H9 (cell line): ENCODE results near the gene IBA57. TPM values are rescaled to one million over a fixed set of nuclear protein-coding genes. Genes with fewer than 3 reads are reported as not detected.

Source experiments
- DNase-seq: peaks from one replicate; pipeline ENCODE4 v3.0.0-alpha.2; 2017
- H2AFZ ChIP-seq: one replicate; pipeline ENCODE4 v1.6.1; 2013; ENCODE audit warnings: mild to moderate bottlenecking, low read length, control low read depth, moderate library complexity
- H2AK5ac ChIP-seq: 2 replicates; pipeline ENCODE4 v1.6.1; 2013; ENCODE audit warnings: low read length, control low read depth, mixed read lengths; ENCODE audit not compliant: insufficient read length
- H2BK120ac ChIP-seq: one replicate; pipeline ENCODE4 v1.6.1; 2013; ENCODE audit warnings: low read depth, mild to moderate bottlenecking, low read length, control low read depth, inconsistent platforms; ENCODE audit not compliant: poor library complexity, severe bottlenecking
- H2BK12ac ChIP-seq: 2 replicates; pipeline ENCODE4 v1.6.1; 2013; ENCODE audit warnings: low read length, control low read depth, mixed read lengths, low read depth; ENCODE audit not compliant: insufficient read length
- H2BK15ac ChIP-seq: 2 replicates; pipeline ENCODE4 v1.6.1; 2013; ENCODE audit warnings: low read depth, low read length, control low read depth
- H2BK20ac ChIP-seq: one replicate; pipeline ENCODE4 v1.6.1; 2013; ENCODE audit warnings: low read depth, mild to moderate bottlenecking, low read length, control low read depth, inconsistent platforms; ENCODE audit not compliant: poor library complexity, severe bottlenecking
- H2BK5ac ChIP-seq: 2 replicates; pipeline ENCODE4 v1.6.1; 2013; ENCODE audit warnings: low read length, control low read depth, mixed read lengths; ENCODE audit not compliant: insufficient read length
- H3K14ac ChIP-seq: 2 replicates; pipeline ENCODE4 v1.6.1; 2013; ENCODE audit warnings: low read length, control low read depth; ENCODE audit not compliant: insufficient read depth
- H3K18ac ChIP-seq: 2 replicates; pipeline ENCODE4 v1.6.1; 2013; ENCODE audit warnings: low read depth, mild to moderate bottlenecking, mixed read lengths, low read length, control low read depth; ENCODE audit not compliant: insufficient read length
- H3K23ac ChIP-seq: 2 replicates; pipeline ENCODE4 v1.6.1; 2013; ENCODE audit warnings: low read length, control low read depth, mixed read lengths, low read depth; ENCODE audit not compliant: insufficient read length
- H3K23me2 ChIP-seq: 2 replicates; pipeline ENCODE4 v1.6.1; 2013; ENCODE audit warnings: low read depth, mild to moderate bottlenecking, mixed read lengths, low read length, control low read depth; ENCODE audit not compliant: insufficient read length, poor library complexity, severe bottlenecking
- H3K27ac ChIP-seq: 2 replicates; pipeline ENCODE4 v1.5.1; 2013; ENCODE audit warnings: low read length, control low read depth, mixed read lengths, low read depth; ENCODE audit not compliant: insufficient read length
- H3K27me3 ChIP-seq: 2 replicates; pipeline ENCODE4 v1.6.1; 2013; ENCODE audit warnings: low read length, control low read depth, inconsistent platforms; ENCODE audit not compliant: insufficient read depth
- H3K4ac ChIP-seq: 2 replicates; pipeline ENCODE4 v1.6.1; 2013; ENCODE audit warnings: low read depth, mild to moderate bottlenecking, control low read depth, inconsistent platforms, low read length, moderate library complexity
- H3K4me1 ChIP-seq: 2 replicates; pipeline ENCODE4 v1.6.1; 2013; ENCODE audit warnings: low read length, control low read depth, inconsistent platforms; ENCODE audit not compliant: insufficient read depth
- H3K4me2 ChIP-seq: 2 replicates; pipeline ENCODE4 v1.6.1; 2013; ENCODE audit warnings: low read length, control low read depth, mixed read lengths; ENCODE audit not compliant: insufficient read length, insufficient read depth
- H3K56ac ChIP-seq: 2 replicates; pipeline ENCODE4 v1.6.1; 2013; ENCODE audit warnings: low read depth, mild to moderate bottlenecking, mixed read lengths, low read length, control low read depth; ENCODE audit not compliant: insufficient read length
- H3K79me1 ChIP-seq: 2 replicates; pipeline ENCODE4 v1.6.1; 2013; ENCODE audit warnings: low read depth, mild to moderate bottlenecking, moderate library complexity, low read length, control low read depth, inconsistent platforms; ENCODE audit not compliant: insufficient read depth, poor library complexity, severe bottlenecking
- H3K79me2 ChIP-seq: 2 replicates; pipeline ENCODE4 v1.6.1; 2013; ENCODE audit warnings: low read length, control low read depth, inconsistent platforms; ENCODE audit not compliant: insufficient read depth
- H3K9ac ChIP-seq: 2 replicates; pipeline ENCODE4 v1.6.1; 2013; ENCODE audit warnings: low read length, control low read depth, mixed read lengths; ENCODE audit not compliant: insufficient read length; ENCODE audit errors: extremely low read depth
- H3K9me3 ChIP-seq: one replicate; pipeline ENCODE4 v1.6.1; 2013; ENCODE audit warnings: low read depth, low read length, inconsistent platforms; ENCODE audit not compliant: control insufficient read depth
- H3T11ph ChIP-seq: one replicate; pipeline ENCODE4 v1.6.1; 2013; ENCODE audit warnings: mild to moderate bottlenecking, low read length, control low read depth, inconsistent platforms
- H4K20me1 ChIP-seq: one replicate; pipeline ENCODE4 v1.6.1; 2013; ENCODE audit not compliant: control insufficient read depth, insufficient read length, insufficient read depth
- H4K5ac ChIP-seq: 2 replicates; pipeline ENCODE4 v1.6.1; 2013; ENCODE audit warnings: low read depth, mild to moderate bottlenecking, mixed read lengths, low read length, control low read depth; ENCODE audit not compliant: insufficient read length
- H4K8ac ChIP-seq: replicated peaks from 2 replicates; pipeline ENCODE4 v1.6.1; 2013; ENCODE audit warnings: low read length, control low read depth, mixed read lengths, low read depth; ENCODE audit not compliant: insufficient read length
- H4K91ac ChIP-seq: 2 replicates; pipeline ENCODE4 v1.6.1; 2013; ENCODE audit warnings: low read depth, mild to moderate bottlenecking, moderate library complexity, mixed read lengths, low read length, control low read depth; ENCODE audit not compliant: insufficient read length
- H3K27ac Mint-ChIP-seq, 3 experiments: 2 replicates in 2 of 3; 3 replicates in 1 of 3; pipeline ENCODE4 v1.8.0; 2020 to 2021; ENCODE audit warnings: mixed read lengths in 3 of 3, mild to moderate bottlenecking in 1 of 3, moderate library complexity in 1 of 3
- H3K27me3 Mint-ChIP-seq: 2 replicates; pipeline ENCODE4 v1.8.0; 2021; ENCODE audit warnings: low read depth, mild to moderate bottlenecking, moderate library complexity, mixed read lengths
- H3K36me3 Mint-ChIP-seq, 3 experiments: 2 replicates in 2 of 3; 3 replicates in 1 of 3; pipeline ENCODE4 v1.8.0; 2020 to 2021; ENCODE audit warnings: low read depth in 3 of 3, mixed read lengths in 3 of 3; ENCODE audit not compliant: insufficient read depth in 1 of 3
- H3K4me1 Mint-ChIP-seq, 2 experiments: 2 replicates each; pipeline ENCODE4 v1.8.0; 2020; ENCODE audit warnings: mixed read lengths in 2 of 2
- H3K4me3 Mint-ChIP-seq, 2 experiments: 2 replicates in 1 of 2; 3 replicates in 1 of 2; pipeline ENCODE4 v1.8.0; 2020 to 2021; ENCODE audit warnings: mild to moderate bottlenecking in 2 of 2, mixed read lengths in 2 of 2, moderate library complexity in 1 of 2
- H3K9me3 Mint-ChIP-seq, 2 experiments: 2 replicates in 1 of 2; 3 replicates in 1 of 2; pipeline ENCODE4 v1.8.0; 2020; ENCODE audit warnings: mild to moderate bottlenecking in 2 of 2, mixed read lengths in 2 of 2, moderate library complexity in 1 of 2
- CTCF ChIP-seq: fragments of 200-600 bp; sonication (generic); conservative IDR thresholded peaks from 3 replicates; pipeline ENCODE4 v1.8.0; 2021; ENCODE audit warnings: antibody characterized with exemption, mild to moderate bottlenecking
- WGBS: extraction: QIAGEN DNeasy Blood & Tissue Kit; methylation state at CpG from one replicate; pipeline ENCODE4 v1.1.7; 2013; ENCODE audit warnings: missing lambda C conversion rate, low lambda C conversion rate, mixed read lengths; ENCODE audit not compliant: insufficient read length; ENCODE audit errors: extremely low coverage; 5-methylcytosine and 5-hydroxymethylcytosine counted together
- total RNA-seq: library from RNA; stranded (reverse); gene quantifications from 2 replicates; pipeline ENCODE4 v1.2.1, GENCODE V29; 2021

IBA57 gene
- total RNA-seq, 1 experiment from 2014 or later, result 12.6 TPM

DNA sequence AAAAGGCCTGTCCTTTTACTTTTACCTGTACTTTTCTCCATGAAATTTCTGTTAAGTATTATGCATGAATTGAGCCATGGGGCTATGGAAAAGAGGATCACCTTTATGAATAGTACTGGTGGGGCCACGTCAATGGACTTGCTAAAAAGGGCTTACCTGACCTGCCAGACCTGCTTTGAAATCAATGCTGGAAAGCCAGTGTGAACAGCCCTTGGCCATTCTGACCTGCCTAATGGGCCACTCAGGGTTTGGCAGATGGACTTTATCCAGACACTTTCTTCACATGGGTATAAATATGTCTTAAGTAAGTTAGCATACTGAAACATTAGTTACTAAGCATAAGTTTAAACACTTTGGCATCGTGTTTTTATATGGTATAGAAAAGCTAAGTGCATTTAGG, 33.8 kb upstream of the IBA57 start:
- no peak overlapping the region for H3K4me2 ChIP-seq

More for the DNA sequence above, 33.8 kb upstream of the IBA57 start:
- no peaks in the 10 kb centered on the region for H3K4me1 ChIP-seq
- H3K79me2 ChIP-seq, result no peaks in the 10 kb centered on the region
- H3K4me3 Mint-ChIP-seq, result no peak overlapping the region
- H3K9me3 ChIP-seq, result no peaks in the 10 kb centered on the region
- no peaks in the 10 kb centered on the region for H3K9me3 Mint-ChIP-seq
- H2AFZ ChIP-seq, result no peak overlapping the region
- H2BK20ac ChIP-seq, result no peak overlapping the region
- no peak overlapping the region for H3K4ac ChIP-seq
- no peak overlapping the region for H2AK5ac ChIP-seq
- H3K27me3 ChIP-seq, result peaks cover 3% of the 10 kb centered on the region; the same call in 1 of the 2 replicates
- H3K36me3 Mint-ChIP-seq, result no peaks in the 10 kb centered on the region
- no peak overlapping the region for H4K91ac ChIP-seq
- no peak overlapping the region for H4K8ac ChIP-seq
- peaks cover 82% of the 10 kb centered on the region for H3K27me3 Mint-ChIP-seq
- H2BK5ac ChIP-seq, result no peak overlapping the region
- H2BK12ac ChIP-seq, result no peak overlapping the region
- no peak overlapping the region for H2BK120ac ChIP-seq
- no peak for TF ChIP-seq CTCF
- H3K27ac Mint-ChIP-seq, result no peak overlapping the region
- WGBS, result no CpG with 5 or more reads among the region's 2 CpGs
- no peaks in the 10 kb centered on the region for H4K20me1 ChIP-seq
- H3K14ac ChIP-seq, result no peak overlapping the region
- no peak overlapping the region for H4K5ac ChIP-seq
- H3K18ac ChIP-seq, result no peak overlapping the region
- no peak overlapping the region for H3K56ac ChIP-seq
- H3K4me1 Mint-ChIP-seq, result peaks cover 6 to 9% of the 10 kb centered on the region in 2 experiments; a peak in 3 of 4 replicates
- H3K23ac ChIP-seq, result no peak overlapping the region
- H3K23me2 ChIP-seq, result no peaks in the 10 kb centered on the region
- H3T11ph ChIP-seq, result no peak overlapping the region
- no peak overlapping the region for H3K9ac ChIP-seq
- no peak overlapping the region for H2BK15ac ChIP-seq
- H3K27ac ChIP-seq, result no peak overlapping the region
- no peaks in the 10 kb centered on the region for H3K79me1 ChIP-seq
- DNase-seq, result no peak
